Activated T-helper 1 cell treated with Interleukin-2 at 50 U/mL for 16 hours (primary cell): ENCODE results near the gene GPT2.
"Not testable (repeated sequence)": the region's sequence is repeated elsewhere in the genome, so short reads cannot be mapped to it uniquely, and the experiment has no call there.

Experiments
- DNase-seq: peaks from one replicate; pipeline ENCODE4 v3.0.0-alpha.2; 2020; ENCODE audit warnings: low read depth

The GPT2 gene

DNA sequence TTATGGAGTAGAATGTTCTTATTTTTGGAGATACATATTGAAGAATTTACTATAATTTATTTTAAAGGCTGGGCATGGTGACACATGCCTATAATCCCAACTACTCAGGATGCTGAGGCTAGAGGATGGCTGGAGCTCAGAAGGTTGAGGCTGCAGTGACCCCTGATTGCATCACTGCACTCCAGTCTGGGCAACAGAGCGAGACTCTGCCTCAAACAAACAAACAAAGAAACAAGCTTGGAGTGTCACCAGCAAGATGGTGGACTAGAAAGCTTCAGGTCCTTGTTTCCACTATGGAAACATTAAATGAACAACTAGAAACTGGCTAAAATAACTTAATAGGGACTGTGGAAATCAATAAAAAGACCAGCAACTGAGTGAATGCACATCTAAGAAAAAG is 17.9 kb upstream of the GPT2 start:
- no peak for DNase-seq

GRCh38 chr16:46867486-46867885 is 16.7 kb upstream of the GPT2 start:
- DNase-seq: not testable (repeated sequence)

- DNase-seq: not testable (repeated sequence)
Measured at GRCh38 chr16:46868891-46869290, 15.3 kb upstream of the GPT2 start.

DNA sequence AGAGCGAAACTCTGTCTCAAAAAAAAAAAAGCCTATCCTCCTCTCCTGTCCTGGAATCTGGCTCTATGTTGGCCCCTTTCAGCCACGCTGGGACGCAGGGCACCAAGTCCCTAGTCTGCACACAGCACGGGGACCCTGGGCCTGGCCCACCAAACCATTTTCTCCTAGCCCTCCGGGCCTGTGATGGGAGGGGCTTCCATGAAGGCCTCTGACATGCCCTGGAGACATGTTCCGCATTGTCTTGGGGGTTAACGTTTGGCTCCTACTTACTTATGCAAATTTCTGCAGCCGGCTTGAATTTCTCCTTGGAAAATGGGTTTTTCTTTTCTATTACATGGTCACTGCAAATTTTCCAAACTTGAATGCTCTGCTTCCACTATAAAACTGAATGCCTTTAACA is 12.6 kb upstream of the GPT2 start:
- DNase-seq: no peak

DNA sequence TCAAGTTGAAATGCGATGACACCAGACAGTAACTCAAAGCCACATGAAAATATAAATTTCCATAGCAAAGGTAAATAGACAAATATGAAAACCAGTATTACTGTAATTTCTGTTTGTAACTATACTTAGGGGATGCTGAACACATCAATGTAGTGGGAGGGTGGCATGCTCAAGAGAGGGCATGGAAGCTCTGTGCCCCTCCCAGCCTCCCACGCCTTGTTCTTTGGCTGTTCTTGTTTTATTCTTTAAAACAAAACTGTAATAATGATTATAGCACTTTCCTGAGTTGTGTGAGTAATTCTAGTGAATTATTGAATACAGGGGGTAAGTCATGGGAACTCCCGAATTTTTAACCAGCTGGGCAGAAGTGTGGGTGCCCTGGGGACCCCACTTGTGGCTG is 11.0 kb upstream of the GPT2 start:
- DNase-seq: no peak

GRCh38 chr16:46875243-46875642 is 8.9 kb upstream of the GPT2 start:
- DNase-seq: no peak

GRCh38 chr16:46882304-46882939 is 1.7 kb upstream of the GPT2 start:
- DNase-seq: no peak

- no peak for DNase-seq
Measured at GRCh38 chr16:46882940-46883307, 1.2 kb upstream of the GPT2 start.

GRCh38 chr16:46883353-46883689 is 841 bp upstream of the GPT2 start:
- no peak for DNase-seq

GRCh38 chr16:46884513-46885293 is 541 bp downstream of the GPT2 start:
- DNase-seq: no peak

DNA sequence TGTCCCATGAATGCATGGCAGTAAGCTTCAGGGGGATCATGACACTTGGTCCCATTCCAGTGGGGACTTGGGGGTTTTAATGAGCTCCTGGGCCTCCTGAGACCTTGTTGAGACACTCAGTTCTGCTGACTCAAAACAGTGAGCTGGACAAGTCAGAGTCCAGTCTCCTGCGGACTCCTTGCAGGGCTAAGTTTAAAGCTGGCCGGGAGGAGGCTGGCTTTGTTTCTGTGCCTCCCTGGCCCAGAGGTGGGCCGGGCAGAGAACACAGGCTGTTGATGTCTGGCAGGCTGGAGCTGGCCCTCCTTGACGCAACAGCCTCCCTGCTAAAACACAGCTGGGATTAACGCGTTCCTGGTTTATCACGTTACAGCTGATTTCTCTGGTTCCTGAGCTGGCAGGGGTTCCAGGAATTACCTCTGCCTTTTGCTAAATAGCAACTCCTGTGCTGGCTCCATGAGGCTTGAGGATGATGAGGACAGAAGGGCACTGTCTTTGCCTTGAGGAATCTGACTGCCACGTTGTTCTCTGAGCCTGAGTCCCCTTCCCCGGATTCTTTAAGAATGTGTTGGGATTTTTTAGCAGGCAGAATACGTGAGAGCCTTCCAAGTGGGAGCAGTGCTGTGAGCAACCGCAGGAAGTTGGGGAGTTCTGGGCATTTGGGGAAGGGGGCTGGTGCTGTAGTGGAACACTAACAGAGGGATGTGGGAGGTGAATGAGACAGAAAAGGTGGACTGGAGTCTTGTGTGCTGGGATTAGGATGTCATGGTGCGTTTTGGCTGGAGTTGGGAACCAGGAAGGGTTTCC is 2.0 kb downstream of the GPT2 start:
- DNase-seq: no peak

- DNase-seq: no peak
Measured at GRCh38 chr16:46886764-46887523, 2.8 kb downstream of the GPT2 start.

GRCh38 chr16:46887524-46887854 is 3.3 kb downstream of the GPT2 start:
- DNase-seq: no peak

DNA sequence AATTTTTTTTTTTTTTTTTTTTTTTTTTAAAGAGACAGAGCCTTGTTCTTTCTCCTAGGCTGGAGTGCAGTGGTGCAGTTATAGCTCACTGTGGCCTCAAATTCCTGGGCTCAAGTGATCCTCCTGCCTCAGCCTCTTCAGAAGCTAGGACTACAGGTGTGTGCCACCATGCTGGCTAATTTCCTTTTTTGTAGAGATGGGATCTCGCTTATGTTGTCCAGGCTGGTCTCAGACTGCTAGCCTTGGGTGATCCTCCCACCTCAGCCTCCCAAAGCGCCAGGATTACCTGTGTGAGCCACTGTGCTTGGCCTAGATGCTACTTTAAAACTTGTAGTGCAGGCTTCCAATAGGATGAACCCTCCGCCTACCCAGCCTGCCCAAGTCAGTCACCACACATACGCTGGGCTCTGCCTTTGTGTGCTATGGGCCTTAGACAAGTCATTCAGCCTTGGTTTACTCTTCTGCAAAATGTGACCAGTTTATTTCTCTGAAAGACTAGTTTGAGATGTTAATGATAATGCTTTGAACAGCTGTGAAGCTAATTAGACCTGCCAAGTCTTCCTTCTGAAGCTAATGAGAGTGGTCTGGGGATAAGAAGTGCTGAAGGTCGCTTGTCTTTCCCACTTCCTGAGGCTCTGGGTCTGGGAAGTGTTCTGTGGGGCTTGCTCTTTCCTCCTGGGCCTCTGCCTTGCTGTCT is 5.2 kb downstream of the GPT2 start:
- no peak for DNase-seq

GRCh38 chr16:46889942-46890300 is 5.8 kb downstream of the GPT2 start:
- DNase-seq: no peak

- no peak for DNase-seq
Measured at GRCh38 chr16:46891910-46892309, 7.7 kb downstream of the GPT2 start.

- DNase-seq: no peak
Measured at GRCh38 chr16:46894036-46894672, 10.0 kb downstream of the GPT2 start.

DNA sequence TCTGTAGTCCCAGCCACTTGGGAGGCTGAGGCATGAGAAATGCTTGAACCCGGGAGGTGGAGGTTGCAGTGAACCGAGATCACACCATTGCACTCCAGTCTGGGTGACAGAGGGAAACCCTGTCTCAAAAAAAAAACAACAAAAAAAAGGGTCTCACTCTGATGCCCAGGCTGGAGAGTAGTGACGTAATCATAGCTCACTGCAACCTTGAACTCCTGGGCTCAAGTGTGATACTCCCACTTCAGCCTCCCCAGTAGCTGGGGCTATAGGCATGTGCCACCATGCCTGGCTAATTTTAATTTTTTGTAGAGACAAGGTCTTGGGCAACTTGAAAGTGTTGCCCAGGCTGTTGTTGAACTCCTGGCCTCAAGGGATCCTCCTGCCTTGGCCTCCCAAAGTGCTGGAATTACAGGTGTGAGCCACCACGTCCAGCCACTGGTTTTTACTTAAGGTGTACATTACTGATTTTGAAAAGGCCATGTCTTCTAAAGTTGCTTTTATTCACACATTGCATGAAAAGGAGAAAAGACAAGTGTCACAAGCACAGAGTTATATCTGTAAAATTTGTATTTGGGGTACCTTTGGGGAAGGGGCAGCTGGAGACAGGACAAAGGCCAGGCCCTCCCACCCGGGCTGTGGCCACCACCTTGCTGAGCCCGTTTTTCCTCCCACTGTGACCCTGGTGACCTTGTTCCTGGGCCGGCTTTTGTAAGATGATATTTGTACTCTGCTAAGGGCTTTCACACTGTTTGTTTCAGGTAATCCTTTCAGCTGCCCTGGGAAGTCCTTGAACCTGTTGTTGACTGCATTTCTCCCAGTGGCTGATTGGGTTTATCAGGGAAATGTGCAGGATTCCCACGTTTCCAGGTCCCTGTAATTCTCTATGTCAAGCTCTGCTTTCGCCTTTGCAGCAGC is 11.5 kb downstream of the GPT2 start:
- no peak for DNase-seq

GRCh38 chr16:46896314-46896968 is 12.3 kb downstream of the GPT2 start:
- DNase-seq: no peak

DNA sequence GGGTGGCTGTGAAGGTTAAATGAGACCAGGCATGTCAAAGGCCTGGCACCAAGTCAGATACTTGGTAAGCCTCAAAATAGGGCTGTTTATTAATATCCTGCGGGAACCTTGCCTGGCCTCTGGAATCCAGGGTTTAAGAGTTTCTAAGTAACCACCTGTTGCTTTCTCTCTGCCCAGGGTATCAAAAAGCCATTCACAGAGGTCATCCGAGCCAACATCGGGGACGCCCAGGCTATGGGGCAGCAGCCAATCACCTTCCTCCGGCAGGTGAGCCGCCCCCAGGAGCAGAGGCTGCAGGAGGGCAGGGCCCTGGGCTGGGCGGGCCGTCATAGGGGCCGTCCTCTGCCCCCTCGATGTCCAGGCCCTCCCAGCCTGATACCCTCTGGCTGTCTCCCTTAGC is 13.3 kb downstream of the GPT2 start:
- no peak for DNase-seq
